ENCODE results near the gene POLR2L.

POLR2L gene

GRCh38 chr11:853682-854448 lies 11.5 kb upstream of the POLR2L start:
- no peak for DNase-seq
- Histone ChIP-seq H3K27me3 (replicated peaks; ENCODE audit: insufficient read depth, low read length) (peaks cover 80% of the 10 kb centered on the region), H3K4me3 (ENCODE audit: low read length) (no peak overlapping the region), H3K4me1 (ENCODE audit: low read length) (no peaks in the 10 kb centered on the region), H3F3A (ENCODE audit: insufficient read depth, low read length) (no peaks in the 10 kb centered on the region), H3K27ac (ENCODE audit: low read length) (no peak overlapping the region), H3K4me2 (ENCODE audit: low read depth, low read length) (no peak overlapping the region), H2AFZ (ENCODE audit: low read length) (no peak overlapping the region), H3K9me2 (replicated peaks; ENCODE audit: insufficient read depth, low read length) (no peaks in the 10 kb centered on the region), H3K36me3 (replicated peaks; ENCODE audit: insufficient read depth, low read length) (no peaks in the 10 kb centered on the region), H3K9ac (ENCODE audit: low read length) (no peak overlapping the region), H3K79me2 (ENCODE audit: low read length) (no peaks in the 10 kb centered on the region), H3K9me3 (replicated peaks; ENCODE audit: insufficient read depth, low read length) (no peaks in the 10 kb centered on the region), H4K20me1 (ENCODE audit: insufficient read depth, low read length) (no peaks in the 10 kb centered on the region)
- TF ChIP-seq CTCF (IDR thresholded peaks at IDR 0.05; ENCODE audit: low read length) = peak; percentile 14; the same call in 1 of the 2 replicates
- TF ChIP-seq EZH2phosphoT487 (IDR thresholded peaks at IDR 0.05; ENCODE audit: low read length) = no peak
- no peak for TF ChIP-seq EZH2 (optimal IDR thresholded peaks at IDR 0.05; ENCODE audit: low read depth, low read length)

- no peaks in the 10 kb centered on the region for H3K9me2 ChIP-seq (replicated peaks; ENCODE audit: insufficient read depth, low read length)
- H3K27me3 ChIP-seq (replicated peaks; ENCODE audit: insufficient read depth, low read length) = peaks cover 81% of the 10 kb centered on the region
- H3K4me1 ChIP-seq (ENCODE audit: low read length) = peaks cover 4% of the 10 kb centered on the region; the same call in 1 of the 2 replicates
- H3K36me3 ChIP-seq (replicated peaks; ENCODE audit: insufficient read depth, low read length) = no peaks in the 10 kb centered on the region
- H2AFZ ChIP-seq (ENCODE audit: low read length) = no peak overlapping the region
- no peaks in the 10 kb centered on the region for H3K79me2 ChIP-seq (ENCODE audit: low read length)
- H3K4me3 ChIP-seq (ENCODE audit: low read length) = no peak overlapping the region
- no peak overlapping the region for H3K9ac ChIP-seq (ENCODE audit: low read length)
- no peak for TF ChIP-seq EZH2 (optimal IDR thresholded peaks at IDR 0.05; ENCODE audit: low read depth, low read length)
- TF ChIP-seq CTCF (IDR thresholded peaks at IDR 0.05; ENCODE audit: low read length) = no peak
- no peak for TF ChIP-seq EZH2phosphoT487 (IDR thresholded peaks at IDR 0.05; ENCODE audit: low read length)
- H4K20me1 ChIP-seq (ENCODE audit: insufficient read depth, low read length) = no peaks in the 10 kb centered on the region
- DNase-seq = no peak
- no peak overlapping the region for H3K4me2 ChIP-seq (ENCODE audit: low read depth, low read length)
- H3F3A ChIP-seq (ENCODE audit: insufficient read depth, low read length) = no peaks in the 10 kb centered on the region
- H3K9me3 ChIP-seq (replicated peaks; ENCODE audit: insufficient read depth, low read length) = no peaks in the 10 kb centered on the region
- no peak overlapping the region for H3K27ac ChIP-seq (ENCODE audit: low read length)
Measured at GRCh38 chr11:852762-853161, 10.4 kb upstream of the POLR2L start.

DNA sequence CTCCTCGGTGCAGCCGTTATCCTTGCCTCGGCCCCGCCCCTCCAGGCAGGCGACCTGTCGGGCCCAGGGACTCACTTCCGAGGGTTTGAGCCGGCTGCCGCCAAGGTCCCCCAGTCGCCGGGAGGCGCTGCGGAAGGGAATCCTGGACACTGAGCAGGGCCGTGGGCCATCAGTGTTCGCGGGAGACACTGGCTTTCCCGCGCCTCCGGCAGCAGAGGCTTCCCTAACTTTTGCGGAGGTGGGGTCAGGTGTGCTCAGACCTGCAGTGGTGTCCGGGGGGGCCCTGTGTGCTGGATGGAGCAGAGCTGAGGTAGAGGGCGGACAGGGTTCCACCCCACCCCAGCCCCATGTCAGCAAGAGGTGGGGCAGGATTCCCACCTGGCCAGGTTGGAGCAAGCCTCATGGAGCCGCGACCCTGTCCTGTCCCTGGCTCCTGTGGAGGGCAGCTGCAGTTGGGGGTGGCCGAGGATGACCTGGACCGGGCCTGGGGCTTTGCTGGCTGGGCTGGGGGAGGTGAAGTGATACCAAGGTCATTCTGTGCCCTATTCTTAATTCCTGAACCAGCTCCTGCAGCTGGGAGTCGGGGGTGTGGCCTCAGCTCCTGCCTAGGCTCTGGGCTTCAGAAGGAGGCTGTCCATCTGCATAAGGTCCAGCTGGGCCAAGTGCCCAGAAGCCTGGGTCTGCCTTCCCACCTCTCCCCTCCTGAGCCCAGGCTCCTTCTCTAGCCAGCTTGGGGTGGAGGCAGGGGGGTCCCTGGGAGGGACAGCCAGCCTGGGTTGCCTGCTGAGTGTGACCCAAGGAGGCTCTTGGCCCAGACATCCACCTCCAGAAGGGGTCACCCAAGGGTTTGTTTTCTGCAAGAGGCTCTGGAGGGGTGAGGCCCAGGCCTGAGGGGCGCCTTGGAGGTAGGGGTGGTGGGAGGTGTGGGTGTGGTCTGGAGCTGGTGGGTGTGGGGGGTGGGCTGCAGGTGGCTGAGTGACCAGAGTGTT lies 8.7 kb upstream of the POLR2L start:
- Histone ChIP-seq H3K36me3 (replicated peaks; ENCODE audit: insufficient read depth, low read length) (no peaks in the 10 kb centered on the region), H4K20me1 (ENCODE audit: insufficient read depth, low read length) (no peaks in the 10 kb centered on the region), H3K27me3 (replicated peaks; ENCODE audit: insufficient read depth, low read length) (peaks cover 82% of the 10 kb centered on the region), H3K4me2 (ENCODE audit: low read depth, low read length) (no peak overlapping the region), H2AFZ (ENCODE audit: low read length) (no peak overlapping the region), H3K9me3 (replicated peaks; ENCODE audit: insufficient read depth, low read length) (no peaks in the 10 kb centered on the region), H3K9ac (ENCODE audit: low read length) (no peak overlapping the region), H3K27ac (ENCODE audit: low read length) (no peak overlapping the region), H3K4me1 (ENCODE audit: low read length) (peaks cover 4% of the 10 kb centered on the region; the same call in 1 of the 2 replicates), H3K9me2 (replicated peaks; ENCODE audit: insufficient read depth, low read length) (no peaks in the 10 kb centered on the region), H3K79me2 (ENCODE audit: low read length) (no peaks in the 10 kb centered on the region), H3K4me3 (ENCODE audit: low read length) (no peak overlapping the region), H3F3A (ENCODE audit: insufficient read depth, low read length) (no peaks in the 10 kb centered on the region)
- TF ChIP-seq EZH2phosphoT487 (IDR thresholded peaks at IDR 0.05; ENCODE audit: low read length) (no peak), CTCF (IDR thresholded peaks at IDR 0.05; ENCODE audit: low read length) (peak; percentile 28)
- DNase-seq = no peak
